Activated CD8-positive, alpha-beta memory T cell treated with anti-CD3 and anti-CD28 coated beads for 4 hours (primary cell): ENCODE measurements around the gene MAGI1.

Experiments used
- DNase-seq, 2 donors: peaks; one replicate each; pipeline ENCODE4 v3.0.0-alpha.2; 2020; ENCODE audit warnings: low read depth in 2 of 2

MAGI1 gene

GRCh38 chr3:65483480-65483879 is 555.2 kb downstream of the MAGI1 start:
- no peak for DNase-seq

DNA sequence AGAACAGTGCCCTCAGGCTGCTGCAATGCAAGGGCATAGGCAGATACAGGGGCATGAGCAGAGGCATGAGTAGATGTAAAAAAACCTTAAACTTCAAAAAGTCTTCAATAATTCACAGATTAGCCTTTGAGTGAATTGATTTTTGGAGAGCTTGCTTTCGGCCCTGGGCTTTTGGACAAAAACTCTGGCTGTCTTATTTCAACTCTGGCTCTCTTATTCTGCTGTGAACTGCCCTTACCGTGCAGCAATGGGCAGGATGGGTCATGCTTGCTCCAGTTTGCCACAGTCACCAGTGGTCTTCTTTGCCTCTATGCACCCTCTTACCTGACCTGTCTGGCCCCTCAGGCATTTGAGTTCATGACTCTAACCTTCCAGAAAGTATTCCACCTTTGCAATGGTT is 555.7 kb downstream of the MAGI1 start:
- DNase-seq, result no peak

GRCh38 chr3:65481085-65481484 is 557.6 kb downstream of the MAGI1 start:
- no peak for DNase-seq

- DNase-seq, result no peak
Observed at GRCh38 chr3:65479990-65480389, 558.7 kb downstream of the MAGI1 start.

DNA sequence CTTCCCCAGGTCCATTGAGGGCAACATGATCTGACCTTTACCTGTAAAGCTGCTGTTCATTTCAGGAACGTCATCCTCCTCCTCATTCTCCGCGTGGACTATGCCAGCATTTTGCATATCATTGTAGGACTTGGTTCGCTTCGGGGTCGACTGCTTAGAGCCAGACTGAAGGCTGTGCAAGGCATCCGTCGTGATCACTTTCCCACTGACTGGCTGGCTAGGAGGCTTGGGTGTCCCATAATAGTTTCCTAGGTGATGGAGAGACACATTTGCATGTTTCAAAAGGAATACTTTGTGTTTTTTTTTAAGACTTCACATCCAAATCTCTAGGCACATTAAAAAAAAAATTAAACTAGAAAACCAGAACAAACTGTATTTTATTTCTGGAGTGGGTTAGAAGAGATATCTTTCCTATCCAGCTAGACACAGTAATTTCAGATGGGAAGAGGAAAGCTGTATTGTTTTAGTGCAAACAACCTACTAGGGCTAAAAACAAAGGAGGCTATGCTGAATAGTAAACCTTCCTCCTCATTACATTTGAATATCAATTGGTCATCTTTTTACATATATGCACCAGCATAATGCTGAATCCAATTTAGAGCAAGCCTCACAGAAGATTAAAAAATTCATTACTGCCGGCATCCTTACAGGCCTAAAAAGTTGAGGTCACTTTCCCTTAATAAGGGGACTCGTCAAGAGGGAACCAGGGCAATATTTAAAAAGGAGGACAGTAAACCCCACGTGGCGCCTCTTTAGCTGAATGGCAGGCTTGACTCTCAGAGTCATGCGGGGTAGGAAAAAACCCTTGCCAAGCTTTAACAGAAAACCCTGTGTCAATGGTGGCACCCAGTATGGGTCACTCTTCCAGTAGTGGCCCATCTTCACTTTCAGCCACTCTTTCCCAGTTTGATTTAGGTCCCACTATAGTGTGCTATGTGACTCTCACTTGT is 559.9 kb downstream of the MAGI1 start:
- DNase-seq, result no peak

DNA sequence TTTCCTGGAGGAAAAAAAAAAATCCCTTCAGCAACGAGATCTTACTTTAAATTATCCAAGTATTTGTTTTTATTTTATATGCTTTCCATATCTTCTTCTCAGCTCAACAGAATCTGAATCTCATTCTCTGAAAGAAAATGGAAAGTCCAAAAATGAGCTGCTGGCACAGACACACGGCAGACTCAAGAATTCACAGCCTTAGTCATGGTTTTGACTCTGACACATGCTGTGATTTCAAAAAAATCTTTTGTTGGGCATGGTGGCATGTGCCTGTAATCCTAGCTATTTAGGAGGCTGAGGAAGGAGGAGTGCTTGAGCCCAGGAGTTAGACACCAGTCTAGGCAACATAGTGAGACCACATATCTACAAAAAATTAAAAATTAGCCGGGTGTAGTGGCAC is 565.0 kb downstream of the MAGI1 start:
- DNase-seq, result no peak

GRCh38 chr3:65472501-65472900 is 566.2 kb downstream of the MAGI1 start:
- DNase-seq, result no peak

DNA sequence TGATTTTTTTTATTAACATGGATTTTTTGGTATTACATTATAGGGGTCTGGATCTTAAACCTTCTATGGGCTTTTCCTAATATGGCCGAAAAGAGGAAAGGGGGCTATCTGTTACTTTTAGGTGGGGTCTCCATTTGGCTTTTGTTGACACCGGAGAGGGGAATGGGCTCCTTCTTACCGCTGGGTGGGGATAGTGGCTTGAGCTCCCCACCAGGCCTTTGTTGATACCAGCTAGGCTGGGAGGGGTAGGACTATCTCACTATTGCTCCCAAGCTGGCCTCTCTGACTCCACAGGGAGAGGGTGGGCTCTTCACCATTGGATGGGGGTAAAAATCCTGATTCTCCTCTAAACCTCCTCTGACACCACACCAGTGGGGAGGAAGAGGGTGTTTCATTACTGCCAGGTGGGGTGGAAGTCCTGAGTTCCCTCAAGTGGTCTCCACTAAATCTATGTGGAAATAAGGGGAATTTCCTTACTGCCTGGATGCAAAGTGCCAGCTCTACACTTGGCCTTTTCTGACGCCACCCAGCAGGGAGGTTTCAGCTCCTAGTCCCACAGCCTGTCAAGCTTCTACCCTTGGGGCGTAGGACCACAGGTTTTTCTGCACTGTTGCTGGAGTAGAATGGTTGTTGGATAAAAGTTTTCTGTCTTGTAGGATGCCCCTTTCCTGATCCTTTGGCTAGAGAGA is 572.3 kb downstream of the MAGI1 start:
- no peak for DNase-seq

- no peak for DNase-seq
Observed at GRCh38 chr3:65449841-65450428, 588.8 kb downstream of the MAGI1 start.

GRCh38 chr3:65448120-65448519 is 590.6 kb downstream of the MAGI1 start:
- no peak for DNase-seq

DNA sequence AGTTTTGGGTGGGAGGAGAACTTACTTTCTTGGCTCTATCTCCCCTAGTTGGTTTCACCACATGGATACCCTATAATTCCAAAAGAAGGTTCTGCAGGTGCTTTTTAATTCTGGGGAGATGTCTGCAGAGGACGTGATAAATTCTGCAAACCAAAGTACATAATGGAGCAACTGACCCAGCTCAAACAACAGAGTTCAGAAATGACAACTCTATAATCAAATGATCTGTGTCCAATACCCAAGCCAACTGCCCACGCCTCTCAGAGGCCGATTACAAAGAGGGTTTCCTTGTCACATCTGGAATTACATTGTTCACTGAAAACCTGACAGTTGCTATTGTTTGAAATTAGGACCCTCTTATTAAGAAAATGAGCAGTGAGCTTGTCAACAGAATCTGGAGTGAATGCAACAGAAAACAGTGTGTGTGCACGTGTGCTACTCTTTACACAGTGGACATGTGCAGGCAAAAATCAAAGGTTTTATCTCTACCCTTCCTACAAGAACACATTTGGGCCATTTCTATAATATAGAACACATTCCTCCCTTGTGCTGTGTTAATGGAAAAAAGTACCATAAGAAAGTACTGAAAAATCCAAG is 593.0 kb downstream of the MAGI1 start:
- no peak for DNase-seq

DNA sequence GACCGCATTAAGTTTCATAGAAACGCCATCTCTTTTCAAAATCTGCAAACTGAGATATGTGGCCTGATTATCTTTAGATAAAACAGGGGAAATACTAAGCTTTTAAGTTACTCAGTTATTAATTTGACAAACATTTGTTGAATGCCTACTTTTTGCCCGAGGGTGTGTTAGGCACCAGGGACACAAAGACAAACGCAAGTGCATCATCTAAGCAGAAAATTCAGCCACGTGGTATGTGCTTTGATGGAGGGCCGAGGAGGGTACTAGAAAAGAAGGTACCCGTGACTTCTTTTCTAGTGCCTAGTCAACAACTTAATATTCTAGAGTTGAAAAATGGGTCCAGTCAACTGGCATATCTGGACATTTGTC is 594.3 kb downstream of the MAGI1 start:
- DNase-seq, result no peak

- no peak for DNase-seq
Observed at GRCh38 chr3:65443739-65444446, 594.8 kb downstream of the MAGI1 start.

- no peak for DNase-seq
Observed at GRCh38 chr3:65439641-65440284, 599.0 kb downstream of the MAGI1 start.

DNA sequence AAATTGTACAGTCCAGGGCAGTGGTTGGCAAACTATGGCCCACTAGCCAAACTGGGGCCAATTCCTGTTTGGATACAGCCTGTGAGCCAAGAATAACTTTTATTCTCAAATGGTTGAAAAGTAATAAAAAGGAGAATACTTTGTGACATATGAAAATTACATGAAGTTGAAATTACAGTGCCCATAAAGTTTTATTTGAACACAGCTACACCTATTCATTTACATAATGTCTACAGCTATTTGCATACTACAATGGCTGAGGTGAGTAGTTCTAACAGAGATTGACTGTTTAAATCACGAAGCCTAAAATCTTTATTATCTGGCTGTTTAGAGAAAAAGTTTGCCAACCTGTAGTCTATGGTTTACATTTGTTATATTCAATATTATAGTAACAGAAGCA is 600.1 kb downstream of the MAGI1 start:
- no peak for DNase-seq

- DNase-seq, result no peak
Observed at GRCh38 chr3:65438096-65438495, 600.6 kb downstream of the MAGI1 start.

DNA sequence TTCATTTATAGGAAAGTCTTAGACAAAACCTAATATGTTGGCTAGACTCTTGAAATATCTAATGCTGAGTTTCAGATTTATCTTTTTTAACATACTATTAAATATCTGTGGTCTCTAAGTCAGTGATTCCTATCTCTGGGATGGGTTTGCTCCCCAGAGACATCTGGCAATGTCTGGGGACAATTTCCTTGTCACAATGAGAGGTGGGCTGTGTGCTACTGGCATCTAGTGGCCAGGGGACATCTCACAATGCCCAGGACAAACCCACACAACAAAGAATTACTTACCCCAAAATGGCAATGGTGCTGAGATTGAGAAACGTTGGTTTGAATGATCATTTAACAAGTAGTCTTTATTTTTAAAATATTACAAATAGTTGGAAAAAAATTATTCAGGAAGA is 602.1 kb downstream of the MAGI1 start:
- DNase-seq, result no peak

DNA sequence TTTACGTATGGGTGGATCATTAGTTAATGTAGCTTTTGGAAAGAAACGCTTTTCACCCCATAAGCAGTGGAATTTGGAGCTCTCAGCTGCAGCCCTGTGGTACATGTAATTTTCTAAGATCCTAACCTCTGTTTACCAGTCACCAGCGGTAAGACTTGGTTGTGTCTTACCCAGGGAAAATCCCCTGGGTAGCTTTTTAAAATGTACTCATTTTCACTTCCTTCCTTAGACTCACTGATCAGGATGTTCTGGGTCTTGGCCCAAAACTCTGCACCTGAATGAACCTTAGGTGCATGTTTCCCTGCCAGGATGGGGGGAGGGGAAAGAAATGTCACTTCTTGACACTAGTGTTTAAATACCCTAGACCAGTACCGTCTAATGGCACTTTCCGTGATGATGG is 605.2 kb downstream of the MAGI1 start:
- DNase-seq, result no peak

GRCh38 chr3:65432388-65433003 is 606.2 kb downstream of the MAGI1 start:
- no peak for DNase-seq

- DNase-seq, result no peak
Observed at GRCh38 chr3:65425880-65426279, 612.8 kb downstream of the MAGI1 start.

- DNase-seq, result no peak
Observed at GRCh38 chr3:65422154-65422553, 616.6 kb downstream of the MAGI1 start.
